ENCODE data around the gene BTD.

GRCh38 chr3:15656342-15656741, 54.8 kb downstream of the BTD start:
- TF ChIP-seq, protein P1, sequence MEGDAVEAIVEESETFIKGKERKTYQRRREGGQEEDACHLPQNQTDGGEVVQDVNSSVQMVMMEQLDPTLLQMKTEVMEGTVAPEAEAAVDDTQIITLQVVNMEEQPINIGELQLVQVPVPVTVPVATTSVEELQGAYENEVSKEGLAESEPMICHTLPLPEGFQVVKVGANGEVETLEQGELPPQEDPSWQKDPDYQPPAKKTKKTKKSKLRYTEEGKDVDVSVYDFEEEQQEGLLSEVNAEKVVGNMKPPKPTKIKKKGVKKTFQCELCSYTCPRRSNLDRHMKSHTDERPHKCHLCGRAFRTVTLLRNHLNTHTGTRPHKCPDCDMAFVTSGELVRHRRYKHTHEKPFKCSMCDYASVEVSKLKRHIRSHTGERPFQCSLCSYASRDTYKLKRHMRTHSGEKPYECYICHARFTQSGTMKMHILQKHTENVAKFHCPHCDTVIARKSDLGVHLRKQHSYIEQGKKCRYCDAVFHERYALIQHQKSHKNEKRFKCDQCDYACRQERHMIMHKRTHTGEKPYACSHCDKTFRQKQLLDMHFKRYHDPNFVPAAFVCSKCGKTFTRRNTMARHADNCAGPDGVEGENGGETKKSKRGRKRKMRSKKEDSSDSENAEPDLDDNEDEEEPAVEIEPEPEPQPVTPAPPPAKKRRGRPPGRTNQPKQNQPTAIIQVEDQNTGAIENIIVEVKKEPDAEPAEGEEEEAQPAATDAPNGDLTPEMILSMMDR (optimal IDR thresholded peaks at IDR 0.05 in 1 of 3, IDR thresholded peaks at IDR 0.05 in 1 of 3, conservative IDR thresholded peaks at IDR 0.05 in 1 of 3; ENCODE audit: extremely low read depth in 1 of 3, insufficient read depth in 2 of 3, low read length in 3 of 3) = no peak
- no peak for TF ChIP-seq EZH2 (IDR thresholded peaks at IDR 0.05; ENCODE audit: low read length)
